Stimulated activated CD4-positive, alpha-beta T cell treated with anti-CD3 and anti-CD28 coated beads, Interleukin-1b, Interleukin-23, amount 100 ng/mL, for 48 hours (primary cell): ENCODE measurements around the gene ATP10A.

Experiments
- DNase-seq: peaks from one replicate; pipeline ENCODE4 v3.0.0-alpha.2; 2020

ATP10A gene

DNA sequence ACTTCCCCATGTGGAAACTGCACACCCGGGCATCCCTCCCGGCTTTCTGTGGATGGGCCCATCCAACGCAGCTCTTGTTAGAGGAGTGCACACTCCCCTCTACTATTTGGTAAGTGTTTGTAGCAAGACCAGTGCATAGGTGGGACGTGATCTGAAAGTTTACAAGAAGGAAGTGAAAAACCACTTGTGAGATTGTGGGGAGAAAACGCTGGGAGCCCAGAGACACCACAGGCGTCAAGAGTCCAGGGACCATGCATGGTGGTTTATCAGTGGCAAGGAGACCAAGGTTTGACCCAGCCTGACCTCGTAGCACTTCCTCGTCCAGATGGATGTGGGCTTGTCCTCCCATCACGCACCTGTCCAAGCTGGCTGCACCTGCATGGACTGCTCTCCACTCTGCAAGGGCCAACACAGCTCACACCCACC lies 51.6 kb downstream of the ATP10A start:
- no peak for DNase-seq

DNA sequence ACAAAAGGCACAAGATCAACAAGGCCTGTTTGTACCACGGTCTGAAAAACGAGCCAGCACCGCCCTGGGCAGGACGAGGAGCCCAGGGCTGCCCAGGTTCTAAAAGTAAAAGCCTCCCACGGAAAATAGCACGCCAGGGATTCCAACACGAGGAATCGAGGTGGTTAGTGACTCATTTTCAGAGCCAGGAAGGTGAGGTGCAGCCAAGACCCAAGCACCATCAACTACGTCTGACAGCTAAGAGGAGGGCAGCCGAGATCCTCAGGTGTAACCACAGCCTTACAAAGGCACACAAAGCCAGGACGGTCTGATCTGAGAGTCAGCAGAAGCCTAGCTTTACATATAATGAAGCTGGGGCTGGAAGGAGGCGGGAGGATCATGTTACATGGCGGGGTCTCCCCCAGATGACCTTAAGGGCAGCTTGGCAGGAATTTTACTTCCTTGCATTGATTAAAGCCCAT lies 52.5 kb downstream of the ATP10A start:
- DNase-seq: no peak

DNA sequence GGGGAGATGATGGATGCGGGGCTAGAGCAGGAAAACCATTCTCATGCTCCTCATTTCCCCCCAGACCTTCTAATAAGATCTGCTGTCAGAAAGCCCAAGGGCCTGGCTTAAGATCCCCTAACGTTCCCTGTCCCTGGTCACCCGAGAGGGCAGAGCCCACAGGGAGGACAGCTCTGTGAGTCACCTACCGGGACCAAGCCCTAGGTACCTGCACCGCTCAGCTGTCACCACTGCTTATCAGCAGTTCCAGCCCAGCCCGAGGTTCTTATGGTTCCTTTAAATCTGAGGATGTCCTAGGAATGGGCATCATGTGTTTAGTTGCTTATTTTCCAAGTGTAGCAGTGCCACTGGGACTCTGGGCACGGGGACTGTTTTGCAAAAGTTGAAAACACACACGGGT lies 53.0 kb downstream of the ATP10A start:
- DNase-seq: no peak

DNA sequence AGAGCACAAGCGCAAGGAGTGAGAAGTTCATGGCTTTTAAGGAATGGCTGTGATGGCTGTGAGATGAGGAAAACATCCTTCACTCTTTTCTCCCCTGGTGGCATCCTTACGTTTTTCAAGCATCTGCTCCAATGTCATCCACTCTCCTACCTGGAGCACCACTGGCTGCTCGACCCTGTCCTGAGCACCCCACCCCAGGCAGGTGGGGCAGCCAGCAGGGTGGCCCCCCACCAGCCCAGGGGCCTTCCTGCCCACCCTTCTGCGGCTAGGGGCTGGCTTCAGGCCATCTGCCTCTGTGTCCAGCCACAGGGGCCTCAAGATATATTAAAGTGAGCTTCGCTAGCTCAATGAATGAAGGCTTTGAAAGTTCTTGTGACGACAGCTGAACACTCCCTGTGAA lies 56.1 kb downstream of the ATP10A start:
- DNase-seq: no peak

DNA sequence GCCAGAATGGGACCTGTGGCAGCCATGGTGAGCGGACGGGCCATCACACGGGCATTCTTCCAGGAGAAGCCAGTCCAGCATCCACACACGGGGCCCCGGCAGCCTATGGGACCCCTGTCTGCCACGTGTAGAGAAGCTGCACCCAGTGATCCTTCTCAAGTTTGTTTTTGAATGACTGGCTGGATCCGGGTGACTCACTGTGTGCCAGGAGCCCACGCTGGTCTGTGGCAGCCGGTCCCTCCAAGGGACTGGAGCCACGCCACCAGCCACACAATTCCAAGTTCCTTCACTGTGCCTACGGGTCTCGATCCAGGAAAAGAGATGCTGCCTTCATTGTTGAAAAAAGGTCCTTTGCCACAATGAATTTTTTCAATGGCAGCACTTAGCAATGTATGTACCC lies 58.1 kb downstream of the ATP10A start:
- no peak for DNase-seq

DNA sequence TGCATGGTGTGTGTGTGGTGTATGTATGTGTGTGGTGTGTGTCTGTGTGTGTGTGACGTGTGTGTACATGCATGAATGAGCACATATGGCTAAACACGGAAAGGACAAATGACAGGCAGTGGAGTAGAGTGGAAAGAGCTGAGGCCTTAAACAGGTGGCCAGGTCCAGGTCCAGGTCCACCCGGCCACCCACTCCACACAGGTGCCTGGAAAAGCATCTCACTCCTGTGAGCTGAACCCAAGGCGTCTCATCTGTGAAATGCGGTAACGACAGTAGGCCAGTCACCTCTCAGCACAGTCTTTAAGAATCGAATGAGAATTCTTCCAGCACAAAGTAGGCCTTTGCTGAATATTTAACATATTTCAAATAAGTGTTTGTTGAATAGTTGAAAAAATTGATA lies 58.7 kb downstream of the ATP10A start:
- no peak for DNase-seq

DNA sequence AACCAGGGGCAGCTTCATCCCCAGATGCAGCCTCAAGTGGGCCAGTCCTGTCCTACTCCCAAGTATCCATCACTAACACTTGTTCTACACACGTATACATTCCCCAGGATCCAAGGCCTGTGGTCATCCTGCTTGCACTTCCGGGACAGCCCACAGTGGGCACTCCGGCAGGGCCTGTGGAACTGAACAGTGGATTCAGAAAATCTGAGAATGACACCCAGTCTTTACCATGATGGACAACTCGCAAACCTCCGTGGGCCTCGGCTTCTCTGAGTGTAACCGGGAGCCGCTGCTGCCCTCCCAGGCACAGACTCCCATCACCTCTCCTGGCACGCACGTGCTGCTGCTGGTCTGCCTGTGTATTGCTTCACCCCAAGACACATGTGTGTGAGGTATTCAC lies 59.6 kb downstream of the ATP10A start:
- no peak for DNase-seq

DNA sequence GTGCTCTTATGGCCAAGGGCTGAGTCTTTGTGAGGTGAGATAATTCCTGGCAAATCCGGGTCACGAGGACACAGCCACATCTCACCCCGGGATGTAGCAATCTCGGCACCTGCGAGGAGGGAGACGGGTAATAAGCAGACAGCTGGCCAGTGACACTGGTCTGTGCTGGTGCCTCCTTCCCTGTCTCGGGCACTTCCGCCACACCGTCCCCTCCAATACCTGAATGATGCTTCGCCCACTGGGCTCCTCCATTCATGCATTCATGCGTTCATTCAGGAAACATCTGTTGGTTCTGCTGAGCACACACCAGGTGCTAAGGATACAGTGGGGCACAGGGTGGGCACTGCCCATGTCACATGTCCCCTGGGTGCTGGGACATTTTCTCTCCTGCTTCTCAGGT lies 60.1 kb downstream of the ATP10A start:
- no peak for DNase-seq

DNA sequence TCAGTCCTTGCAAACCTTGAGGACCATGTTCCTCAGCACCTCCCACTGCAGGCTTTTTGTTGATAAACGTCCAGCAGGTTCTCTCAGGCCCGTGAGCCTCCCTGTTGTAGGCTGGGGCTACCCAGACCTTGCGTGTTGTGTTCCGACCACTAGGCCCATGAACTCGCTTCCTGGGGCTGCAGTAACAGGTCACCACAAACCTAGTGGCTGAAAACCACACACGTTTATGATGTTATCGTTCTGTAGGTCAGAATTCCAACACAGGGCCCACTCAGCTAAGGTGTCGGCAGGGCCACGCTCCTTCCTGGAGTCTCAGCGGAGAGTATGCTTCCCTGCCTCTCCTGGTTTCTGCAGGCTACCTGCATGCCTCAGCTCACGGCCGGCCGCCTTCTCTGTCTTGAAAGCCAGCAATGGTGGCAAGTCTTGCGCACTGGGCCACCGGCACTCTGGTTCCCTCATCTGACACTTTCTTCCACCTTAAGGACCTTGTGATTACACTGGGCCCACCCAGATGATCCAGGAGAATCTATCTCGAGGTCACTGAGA lies 60.8 kb downstream of the ATP10A start:
- DNase-seq: no peak

DNA sequence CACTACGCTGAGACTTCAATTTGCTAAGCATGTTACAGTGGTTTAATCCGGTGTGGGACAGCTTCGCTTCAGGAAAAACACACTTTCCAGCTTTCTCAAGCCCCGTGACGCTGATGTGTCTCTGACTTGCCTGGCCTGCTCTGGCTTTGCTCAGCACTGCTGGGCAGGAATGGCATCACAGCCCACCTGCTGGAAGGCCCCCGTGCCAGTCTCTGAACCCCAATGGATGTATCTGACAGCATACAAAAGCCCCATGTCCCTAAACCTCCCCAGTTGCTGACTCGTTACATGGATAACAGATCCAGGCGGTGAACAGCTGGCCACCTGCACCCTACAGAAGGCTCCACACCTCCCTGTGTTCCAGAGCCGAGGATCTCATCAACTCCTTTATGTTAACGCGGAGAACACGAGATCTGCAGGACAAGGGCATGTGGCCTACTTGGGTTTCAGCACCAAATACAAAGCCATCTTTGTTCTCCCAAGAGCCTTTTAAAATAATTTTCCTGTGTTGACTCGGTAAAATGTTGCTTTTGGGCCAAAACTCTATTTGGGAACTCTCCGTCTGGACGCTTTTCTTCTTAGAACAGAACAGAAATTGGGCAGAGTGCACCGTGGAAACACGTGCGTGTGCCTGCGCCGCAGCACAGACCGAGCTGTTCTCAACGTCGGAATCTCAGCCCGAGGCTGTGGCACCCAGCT lies 61.4 kb downstream of the ATP10A start:
- no peak for DNase-seq

DNA sequence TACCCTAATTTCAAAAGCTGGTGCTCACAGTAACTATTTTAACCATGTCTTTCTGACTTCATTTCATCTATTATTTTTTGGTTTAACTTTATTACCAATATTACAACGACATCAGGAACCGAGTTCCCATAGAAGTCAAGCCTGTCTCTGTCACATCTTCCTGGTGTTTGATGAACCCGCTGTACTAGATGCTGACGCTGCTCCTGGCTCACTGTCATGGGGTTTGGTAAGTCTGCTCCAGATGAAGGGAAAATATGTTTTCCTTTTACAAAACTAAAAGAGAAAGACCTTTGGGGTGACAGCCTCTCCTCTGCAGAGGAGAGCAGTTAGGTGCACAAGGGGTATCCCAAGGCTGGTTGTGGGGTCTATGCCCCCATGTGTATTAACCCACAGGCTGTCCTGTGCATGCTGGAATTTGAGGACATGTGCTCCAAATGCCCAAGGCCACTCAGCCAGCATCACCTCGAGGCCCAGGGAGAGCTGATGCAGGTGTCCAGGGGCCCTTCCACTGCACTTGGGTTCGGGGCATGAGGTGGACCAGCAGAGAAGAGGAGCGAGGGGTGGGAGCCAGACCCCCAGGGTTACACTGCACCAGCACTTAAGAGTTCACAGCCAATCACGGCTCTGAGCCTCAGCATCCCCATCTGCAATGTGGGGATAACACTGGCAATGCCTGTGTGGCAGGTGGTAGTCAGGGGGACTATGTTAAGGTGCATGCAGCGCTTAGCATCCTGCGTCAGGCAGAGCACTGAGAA lies 62.2 kb downstream of the ATP10A start:
- no peak for DNase-seq

DNA sequence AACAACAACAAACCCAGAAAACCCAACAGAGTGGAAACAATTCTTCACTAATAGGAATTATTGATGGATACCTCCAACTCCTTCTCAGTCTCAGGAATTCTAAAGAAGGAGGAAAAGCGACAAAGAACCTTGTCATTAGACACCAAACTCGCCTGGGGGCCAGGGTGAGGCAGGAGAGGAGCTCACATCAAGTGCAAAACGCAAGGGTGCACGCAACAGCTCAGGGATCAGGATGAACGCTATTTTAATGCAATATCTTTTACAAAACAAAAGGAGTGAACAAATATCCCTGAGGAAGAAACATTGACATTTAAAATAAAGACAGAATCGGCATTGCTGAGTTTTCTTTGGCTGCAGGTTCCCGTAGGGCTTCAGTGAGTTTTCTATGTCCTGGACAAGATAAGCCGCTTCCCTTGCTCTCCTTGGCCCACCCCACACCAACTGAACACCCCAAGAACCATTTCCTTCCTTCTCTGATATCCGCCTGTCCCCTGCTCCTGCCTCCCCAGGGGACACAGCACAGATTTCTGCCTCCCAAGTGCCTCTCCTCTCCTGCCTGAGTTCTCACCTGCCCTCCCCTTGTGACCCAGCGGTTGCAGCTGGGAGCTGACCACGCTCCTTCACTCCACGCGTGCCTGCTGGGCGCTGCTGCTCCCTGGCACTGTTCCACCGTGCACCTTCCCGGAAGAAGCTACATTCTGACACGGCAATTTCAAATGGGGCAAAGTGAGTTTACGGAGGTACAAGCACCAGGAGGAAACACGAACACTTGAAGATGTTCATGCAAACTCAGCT lies 63.0 kb downstream of the ATP10A start:
- no peak for DNase-seq

DNA sequence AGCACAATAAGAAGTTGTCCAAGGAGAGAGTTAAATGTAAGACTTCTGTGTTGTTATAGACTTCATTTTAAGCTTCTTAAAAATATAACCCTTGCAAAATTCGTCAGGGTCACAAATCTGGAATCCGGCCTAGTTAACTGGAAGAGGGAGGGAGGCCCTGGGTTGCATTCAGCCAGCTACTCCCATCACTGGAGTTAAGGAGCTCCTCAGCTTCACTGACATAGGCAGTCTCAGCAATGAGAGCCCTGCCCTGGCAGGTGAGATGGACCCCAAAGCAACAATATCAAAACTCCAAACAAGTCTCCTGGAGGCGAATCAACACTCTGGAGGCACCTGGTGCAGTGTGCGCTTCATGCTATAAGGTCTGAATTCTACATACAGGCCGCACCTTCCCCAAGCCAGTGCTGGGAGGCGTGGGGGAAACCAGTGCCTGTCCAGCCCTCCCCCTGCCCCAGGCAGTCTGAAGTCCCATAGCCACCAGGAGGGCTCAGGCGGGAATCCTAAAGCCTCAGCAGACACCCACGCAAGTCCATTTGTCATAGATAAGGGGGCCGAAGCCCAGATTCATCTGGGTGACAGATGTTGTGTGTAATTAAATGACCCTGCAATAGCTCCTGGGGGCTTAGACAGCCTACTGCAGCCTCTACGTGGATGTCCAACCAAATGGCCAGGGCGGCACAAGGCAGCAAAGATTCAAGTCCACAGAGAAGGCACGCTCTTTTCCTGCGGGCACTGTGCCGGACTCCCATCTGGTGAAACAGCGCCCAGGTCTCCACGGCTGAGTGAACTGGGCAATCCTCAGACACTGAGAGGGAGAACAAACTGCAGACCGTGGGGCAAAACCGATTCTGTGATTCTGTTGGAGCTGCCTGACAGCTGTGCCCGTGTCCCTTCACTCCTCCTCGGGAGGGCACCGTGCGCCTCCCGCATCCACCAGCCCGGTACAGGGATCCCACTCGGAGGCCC lies 64.9 kb downstream of the ATP10A start:
- no peak for DNase-seq

DNA sequence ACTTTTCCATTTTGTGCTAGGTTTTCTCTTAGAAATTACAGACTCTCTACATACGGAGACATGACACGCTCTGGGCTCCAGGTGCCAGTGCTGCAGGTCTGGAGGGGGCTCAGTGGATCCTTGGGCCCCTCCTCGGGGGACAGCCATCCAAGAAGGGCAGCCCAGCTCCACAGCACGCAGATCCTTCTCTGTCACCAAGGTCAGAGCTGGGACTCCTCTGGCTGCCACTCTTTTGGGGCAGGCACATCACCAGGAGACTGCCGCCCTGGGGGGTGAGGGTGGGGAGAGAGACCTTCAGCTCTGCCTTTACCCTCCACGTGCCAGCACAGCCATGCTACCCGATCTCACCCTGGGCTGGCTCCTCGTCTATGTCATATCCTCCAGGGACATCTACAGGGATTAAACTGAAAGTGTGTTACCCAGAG lies 65.6 kb downstream of the ATP10A start:
- no peak for DNase-seq

DNA sequence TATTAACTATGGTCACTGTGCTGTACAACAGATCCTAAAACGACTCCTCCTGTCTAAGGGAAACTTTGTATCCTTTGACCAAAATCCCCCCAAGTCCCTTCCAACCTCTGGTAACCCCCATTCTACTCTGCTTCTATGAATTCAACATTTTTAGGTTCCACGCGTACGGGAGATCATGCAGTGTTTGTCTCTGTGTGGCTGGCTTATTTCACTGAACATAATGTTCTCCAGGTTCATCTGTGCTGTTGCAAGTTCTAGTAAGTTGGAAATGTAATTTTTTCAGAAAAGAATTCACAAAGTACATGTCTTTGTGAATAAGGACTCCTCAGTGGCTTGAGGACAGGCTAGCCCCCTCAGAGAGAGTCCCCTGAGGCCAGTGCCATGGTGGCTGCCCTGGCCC lies 66.1 kb downstream of the ATP10A start:
- no peak for DNase-seq

DNA sequence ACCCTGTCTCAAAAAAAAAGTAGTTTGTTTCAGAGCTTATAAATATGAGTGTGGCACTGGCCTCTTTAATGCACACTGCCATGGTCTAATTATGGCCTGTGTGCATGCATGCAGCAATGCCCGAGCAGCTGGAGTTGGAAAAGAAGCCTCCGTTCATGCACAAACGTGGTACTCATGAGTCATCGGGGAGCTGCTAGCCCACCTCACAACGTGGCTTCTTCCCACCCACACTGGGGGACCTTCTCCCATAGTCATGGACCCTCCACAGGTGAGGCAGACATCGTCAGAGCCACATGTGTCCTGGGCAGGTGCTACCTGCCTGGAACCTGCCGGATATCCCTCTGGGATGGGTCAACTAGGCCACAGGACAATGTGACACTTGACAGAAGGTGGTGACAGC lies 66.7 kb downstream of the ATP10A start:
- no peak for DNase-seq

DNA sequence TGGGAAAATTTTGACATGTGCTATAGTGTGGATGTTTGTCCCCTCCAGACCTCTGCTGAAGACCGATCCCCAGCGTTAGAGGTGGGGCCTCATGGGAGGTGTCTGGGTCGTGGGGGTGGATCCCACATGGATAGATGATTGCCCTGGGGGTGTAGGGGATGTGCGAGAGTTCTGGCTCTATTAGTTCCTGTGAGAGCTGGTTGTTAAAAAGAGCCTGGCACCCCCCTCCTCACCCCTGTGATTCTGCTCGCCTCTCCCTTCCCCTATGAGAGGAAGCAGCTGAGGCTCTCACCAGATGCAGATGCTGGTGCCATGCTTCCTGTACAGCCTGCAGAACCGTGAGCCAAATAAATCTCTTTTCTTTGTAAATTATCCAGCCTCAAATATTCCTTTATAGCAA lies 67.4 kb downstream of the ATP10A start:
- DNase-seq: no peak

DNA sequence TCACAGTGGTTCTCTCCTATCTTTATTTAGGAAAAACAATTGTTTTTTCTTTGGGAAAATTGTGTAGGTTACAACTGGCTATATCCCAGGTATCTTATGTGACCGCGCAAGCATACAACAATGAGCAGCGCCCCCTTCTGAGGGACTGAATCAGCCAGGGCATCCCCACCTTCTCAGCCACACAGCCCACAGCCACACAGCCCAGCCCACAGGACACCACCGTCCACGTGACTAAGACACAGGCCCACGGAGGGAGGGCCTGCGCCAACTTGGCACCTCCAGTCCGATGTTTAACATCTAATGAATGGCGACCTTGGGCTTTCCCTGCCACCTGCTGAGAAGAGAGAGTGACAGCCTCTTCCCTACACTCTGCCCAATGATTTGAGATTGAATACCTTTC lies 68.1 kb downstream of the ATP10A start:
- DNase-seq: no peak

DNA sequence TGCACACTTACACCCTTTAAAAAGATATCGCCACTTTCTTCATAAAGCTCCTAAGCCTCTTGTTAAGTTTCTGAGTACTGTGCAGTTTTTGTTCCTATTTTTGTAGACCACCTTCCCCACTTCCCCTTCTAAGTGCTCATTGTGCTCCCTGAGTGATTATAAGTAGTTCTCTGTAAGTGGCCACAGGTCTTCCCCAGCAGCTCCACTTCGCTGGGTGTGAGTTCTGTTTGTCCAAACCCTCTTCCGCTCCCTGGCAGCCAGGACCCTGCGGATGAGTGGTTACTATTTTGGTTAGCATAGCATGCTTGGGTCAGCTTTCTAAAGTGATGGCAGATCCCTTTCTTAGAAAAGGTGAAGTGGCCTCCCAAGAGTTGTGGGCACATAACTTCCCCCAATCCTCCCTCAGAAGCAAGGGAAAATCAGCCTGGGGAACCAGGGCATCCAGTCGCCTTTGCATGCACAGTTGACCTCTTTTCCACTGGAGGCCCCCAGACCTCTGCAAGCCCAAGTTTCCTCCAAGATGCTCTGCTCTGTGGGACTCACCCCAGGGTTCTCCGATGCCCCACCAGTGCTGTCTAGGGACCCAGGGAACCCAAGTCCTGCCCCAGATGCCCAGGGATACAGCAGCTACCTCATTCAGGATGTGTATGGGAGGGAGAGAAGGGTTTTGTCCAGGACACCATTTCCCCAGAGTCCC lies 69.6 kb downstream of the ATP10A start:
- DNase-seq: no peak

DNA sequence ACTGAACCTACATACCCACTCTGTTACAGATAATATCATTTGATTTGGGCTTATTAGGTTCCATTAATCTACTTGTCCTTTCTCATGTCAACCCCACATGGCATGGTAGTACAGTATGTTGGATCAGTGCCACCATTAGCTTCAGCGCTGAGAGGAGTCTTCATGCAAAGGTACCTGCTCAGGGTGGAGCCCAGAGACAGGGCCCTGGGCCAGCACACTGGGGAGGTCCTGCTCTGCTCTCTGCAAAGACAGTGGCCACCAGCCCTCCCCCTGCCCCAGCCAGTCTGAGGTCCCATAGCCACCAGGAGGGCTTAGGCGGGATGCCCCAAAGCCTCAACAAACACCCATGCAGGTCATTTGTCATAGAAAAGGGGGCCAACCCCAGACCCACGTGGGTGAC lies 71.0 kb downstream of the ATP10A start:
- no peak for DNase-seq

DNA sequence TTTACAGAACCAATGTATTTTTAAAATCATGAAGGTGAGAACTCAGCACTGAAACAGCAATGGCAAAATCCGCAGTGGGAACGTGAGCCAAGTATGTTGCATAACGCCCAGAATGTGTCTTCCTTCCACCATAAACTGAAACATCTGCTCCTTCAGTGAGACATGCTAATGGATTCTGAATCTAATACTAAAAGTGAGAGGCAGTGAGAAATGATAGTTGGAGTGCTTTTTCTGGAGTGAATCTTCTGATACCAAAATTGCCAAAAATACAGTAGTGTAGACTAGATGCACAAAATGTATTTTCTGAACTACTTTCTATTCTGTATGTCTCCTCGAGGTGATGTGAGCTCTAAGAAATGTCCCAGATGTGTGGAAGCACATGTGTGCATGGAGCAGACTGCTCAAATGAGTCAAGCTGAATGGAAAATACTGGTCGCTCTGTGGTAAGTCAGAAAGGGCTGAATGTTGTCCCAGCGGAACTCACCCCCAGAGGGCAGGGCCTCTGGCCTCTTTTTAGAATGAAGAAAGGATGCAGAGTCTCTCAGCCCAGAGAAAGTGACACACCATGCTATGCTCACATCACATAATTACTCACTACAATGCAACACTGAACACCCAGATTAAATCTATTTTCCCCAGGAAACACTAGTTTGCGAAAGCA lies 73.0 kb downstream of the ATP10A start:
- DNase-seq: peak; percentile 78
